Breast epithelium (tissue), 3 donors: ENCODE results near the gene SH2D3C.

Source experiments
- CTCF ChIP-seq, 3 donors: fragments of 450-650 bp; IDR thresholded peaks; one replicate each; pipeline ENCODE4 v1.5.1; 2016 to 2017; ENCODE audit warnings: antibody characterized with exemption in 3 of 3, mild to moderate bottlenecking in 3 of 3, moderate library complexity in 3 of 3
- POLR2AphosphoS5 ChIP-seq, 3 donors: sonication (generic); formaldehyde crosslinking; IDR thresholded peaks; one replicate each; pipeline ENCODE4 v1.6.1; 2017; ENCODE audit warnings: antibody characterized with exemption in 3 of 3

- no peak for TF ChIP-seq CTCF (IDR thresholded peaks at IDR 0.05)
- TF ChIP-seq POLR2AphosphoS5 (IDR thresholded peaks at IDR 0.05), result no peak
Observed at GRCh38 chr9:127730262-127730661, 48.2 kb downstream of the SH2D3C start.
